HG03280 (cell line): ENCODE data around the gene TMED3.

Experiments used
- ATAC-seq: cut with Tn5 transposase; IDR thresholded peaks from one replicate; pipeline ENCODE4 v1.9.1; 2021; ENCODE audit warnings: mild to moderate bottlenecking, moderate library complexity; ENCODE audit not compliant: unreplicated experiment

Gene TMED3

GRCh38 chr15:79310985-79311900 is at the start of gene TMED3:
TSS of gene TMED3 (plus strand) at chr15:79311112. CDS start at chr15:79311250, 138 bp downstream.
- peak; percentile 93 for ATAC-seq

GRCh38 chr15:79261836-79262235 is 49.1 kb upstream of the TMED3 start:
- no peak for ATAC-seq

DNA sequence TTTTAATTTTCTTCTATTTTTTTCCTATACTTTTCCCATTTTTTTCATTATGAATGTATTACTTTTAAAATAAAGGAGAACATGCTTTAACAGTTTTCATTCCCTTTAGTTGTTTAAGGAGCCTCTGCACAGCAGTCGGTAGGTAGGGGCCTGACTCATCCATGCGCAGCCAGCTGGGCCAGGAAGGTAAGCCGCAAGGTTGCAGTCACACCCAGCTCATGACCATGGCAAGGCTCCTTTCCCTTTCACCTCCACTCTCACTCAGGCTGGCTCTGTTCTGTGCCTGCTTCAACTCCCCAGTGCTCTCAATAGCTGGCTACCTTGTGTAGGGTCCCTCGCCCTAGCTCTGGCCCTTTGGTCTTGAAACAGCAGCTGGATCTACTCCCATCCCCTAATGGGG is 45.7 kb upstream of the TMED3 start:
- no peak for ATAC-seq

DNA sequence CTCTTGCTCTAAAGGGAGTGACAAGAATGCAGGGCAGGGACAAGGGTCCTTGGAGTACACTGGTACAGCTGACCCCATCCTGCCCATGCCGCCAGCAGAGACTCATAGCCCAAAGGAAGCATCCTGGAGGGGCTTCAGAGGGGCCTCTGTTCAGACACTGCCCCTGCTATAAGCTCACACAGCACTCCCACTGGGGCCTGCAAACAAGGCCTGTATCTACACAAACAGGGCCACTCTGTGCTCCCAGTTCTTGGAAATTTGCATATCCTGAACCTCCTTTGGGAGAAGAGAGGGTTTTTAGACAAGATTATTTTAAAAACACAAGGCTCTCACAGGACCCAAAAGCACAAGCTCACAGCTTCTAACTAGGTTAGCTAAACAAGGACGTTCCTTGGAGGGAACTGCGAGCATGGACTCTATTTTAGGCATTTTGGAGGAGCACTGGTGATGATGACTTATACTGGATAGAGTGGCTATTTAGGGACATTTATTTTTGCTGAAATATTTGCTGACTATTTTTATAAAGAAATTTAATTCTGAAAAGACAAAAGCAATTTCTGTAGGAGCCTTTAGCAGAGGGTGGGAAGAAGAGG is 44.8 kb upstream of the TMED3 start:
- no peak for ATAC-seq

DNA sequence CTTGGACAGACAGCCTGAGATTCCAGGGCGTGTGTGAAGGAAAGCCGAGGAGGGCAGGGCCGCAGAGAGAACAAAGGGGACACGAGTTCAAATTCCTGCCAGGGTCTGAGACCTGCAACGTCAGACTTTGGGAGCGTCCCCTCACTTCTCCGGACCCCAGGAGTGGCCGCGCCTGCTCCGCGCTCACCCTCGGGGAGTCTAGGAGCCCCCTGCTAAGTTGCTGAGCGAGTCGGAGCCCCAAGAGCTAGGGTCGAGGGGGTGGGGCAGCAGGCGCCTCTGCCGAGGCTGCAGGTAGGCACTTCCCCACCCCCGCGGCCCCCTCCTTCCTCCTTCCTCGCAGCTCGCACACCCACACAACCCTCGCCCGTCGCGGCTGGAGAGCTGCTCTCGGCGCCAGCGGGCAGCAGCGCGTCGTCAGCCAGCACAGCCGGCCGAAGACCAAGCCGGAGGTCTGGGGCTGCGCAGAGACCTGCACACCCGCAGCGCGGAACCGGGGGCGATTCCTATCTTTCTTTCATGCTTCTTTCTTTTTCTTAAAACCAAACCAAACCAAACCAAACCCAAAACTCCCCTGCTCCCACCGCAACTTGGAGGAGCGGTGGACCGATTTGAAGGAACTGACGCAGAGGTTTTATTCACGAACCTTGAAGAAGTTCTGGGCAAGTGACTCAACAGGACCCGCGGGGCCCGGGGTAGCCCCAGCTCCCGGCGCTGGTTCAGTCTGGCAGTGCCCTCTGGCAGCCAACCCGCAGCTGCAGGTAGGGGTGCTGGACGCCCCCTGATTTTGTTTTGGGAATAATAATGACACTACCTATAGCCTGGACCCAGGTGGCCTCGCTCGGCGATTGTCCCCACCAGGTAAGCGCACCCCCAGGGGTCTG is 28.3 kb upstream of the TMED3 start, which contains the start of gene ANKRD34C:
Gene ANKRD34C (plus strand): TSS at position 352 of the 881 bp plus-strand sequence. CDS start 10,563 bp downstream, outside the sequence.
- no peak for ATAC-seq

DNA sequence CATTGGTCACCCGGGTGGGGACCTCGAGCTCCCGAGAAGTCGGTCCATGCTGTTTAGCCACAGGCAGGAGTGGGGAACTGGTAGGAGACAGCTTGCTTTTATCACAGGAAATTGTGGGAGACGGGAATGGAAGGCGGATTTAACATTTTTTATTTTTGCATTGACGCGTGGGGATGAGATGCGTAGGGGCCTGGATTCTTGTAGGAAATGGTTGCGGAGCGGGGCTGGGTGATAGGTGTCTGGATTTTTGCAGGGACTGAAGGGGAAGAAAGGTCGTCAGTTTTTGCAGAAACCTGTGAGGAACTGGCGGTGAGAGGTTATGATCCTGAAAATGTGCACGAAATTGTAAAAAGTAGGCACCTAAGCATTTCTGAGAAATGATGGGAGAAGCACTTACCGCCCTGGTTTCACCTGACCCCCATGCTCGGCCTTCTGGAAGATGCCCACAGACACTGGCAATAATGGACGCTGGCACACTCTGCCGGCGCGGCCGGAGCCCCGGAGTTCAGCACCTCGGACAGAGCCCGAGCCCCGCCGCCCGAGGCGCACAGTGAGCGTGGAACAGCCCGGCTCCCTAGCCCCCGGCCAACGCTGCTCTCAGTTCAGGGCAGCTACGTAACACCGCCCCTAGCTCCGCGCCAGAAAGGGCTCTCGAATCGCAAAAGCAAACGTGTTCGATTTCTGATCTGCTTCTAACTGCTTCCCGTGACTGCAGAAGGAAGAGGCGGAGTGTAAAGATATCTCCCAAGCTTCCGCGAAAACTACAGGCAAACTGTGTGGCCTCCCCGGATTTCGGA is 27.5 kb upstream of the TMED3 start:
- no peak for ATAC-seq

DNA sequence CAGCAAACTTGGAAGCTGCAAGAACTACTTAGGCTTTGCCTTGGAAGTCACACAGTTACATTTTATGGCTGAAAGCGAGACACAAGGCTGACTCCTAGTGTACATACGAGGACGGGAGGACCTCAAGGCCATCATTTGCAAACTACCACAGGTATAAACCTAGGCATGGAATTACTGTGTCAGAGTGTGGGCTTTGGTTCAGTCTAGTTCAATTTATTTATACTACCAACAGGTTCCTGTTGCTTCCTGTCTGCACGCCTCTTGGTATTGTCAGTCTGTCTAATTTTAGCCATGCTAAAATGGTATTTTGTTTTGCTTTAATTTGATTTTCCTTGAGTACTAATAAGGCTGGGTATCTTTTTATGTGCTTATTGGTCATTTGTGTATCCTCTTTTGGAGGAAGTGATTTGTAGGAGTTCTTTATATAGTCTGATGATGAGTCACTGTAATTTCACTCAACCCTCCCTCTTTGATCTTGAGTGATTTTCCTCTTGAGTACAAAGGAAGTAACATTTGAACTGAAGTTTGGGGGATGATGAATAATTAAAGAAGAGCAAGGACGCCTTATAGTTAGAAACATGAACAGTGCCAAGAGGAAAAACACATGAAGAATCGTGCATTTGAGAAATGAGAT is 20.2 kb upstream of the TMED3 start:
- no peak for ATAC-seq

GRCh38 chr15:79292011-79292410 is 18.9 kb upstream of the TMED3 start:
- ATAC-seq: no peak

DNA sequence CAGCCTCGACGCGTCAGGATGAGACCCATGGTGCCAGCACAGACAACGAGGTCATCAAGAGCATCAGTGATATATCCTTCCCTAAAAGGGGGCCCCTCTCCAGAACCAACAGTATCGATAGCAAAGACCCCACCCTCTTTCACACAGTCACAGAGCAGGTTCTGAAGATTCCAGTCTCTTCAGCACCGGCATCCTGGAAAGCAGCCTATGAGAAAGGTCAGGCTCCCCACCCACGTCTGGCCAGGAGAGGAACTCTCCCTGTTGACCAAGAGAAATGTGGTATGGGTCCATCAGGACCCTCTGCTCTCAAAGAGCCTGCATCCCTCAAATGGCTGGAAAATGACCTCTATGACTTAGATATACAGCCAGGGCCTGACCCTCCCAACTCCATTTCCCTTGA is 16.8 kb upstream of the TMED3 start:
- ATAC-seq: no peak

- ATAC-seq: no peak
Measured at GRCh38 chr15:79296583-79296982, 14.3 kb upstream of the TMED3 start.

- ATAC-seq: no peak
Measured at GRCh38 chr15:79299126-79299840, 11.6 kb upstream of the TMED3 start.

GRCh38 chr15:79299841-79300235 is 11.1 kb upstream of the TMED3 start:
- ATAC-seq: no peak

GRCh38 chr15:79307251-79307650 is 3.7 kb upstream of the TMED3 start:
- ATAC-seq: no peak

DNA sequence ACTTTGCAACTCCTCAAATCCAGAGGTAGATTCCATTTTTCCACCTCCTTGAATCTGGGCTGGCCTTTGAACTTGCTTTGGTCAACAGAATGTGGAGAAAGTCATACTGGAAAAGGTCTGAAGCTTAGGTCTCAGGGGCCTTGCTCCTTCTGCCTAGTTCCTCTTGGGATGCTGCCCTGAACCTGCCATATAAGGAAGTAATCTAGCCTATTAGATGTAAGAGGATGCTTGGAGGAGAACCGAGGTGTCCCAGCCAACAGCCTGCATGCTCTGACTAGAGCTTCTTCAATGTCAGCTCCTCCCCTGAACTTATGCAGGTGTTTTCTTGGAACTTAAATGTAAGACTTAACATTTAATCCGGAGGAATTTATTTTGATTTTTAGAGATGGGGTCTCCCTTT is 2.0 kb upstream of the TMED3 start:
- ATAC-seq: no peak

GRCh38 chr15:79310612-79310984 is 314 bp upstream of the TMED3 start:
- peak; percentile 31 for ATAC-seq

GRCh38 chr15:79311901-79312553 is 1.1 kb downstream of the TMED3 start:
- no peak for ATAC-seq

DNA sequence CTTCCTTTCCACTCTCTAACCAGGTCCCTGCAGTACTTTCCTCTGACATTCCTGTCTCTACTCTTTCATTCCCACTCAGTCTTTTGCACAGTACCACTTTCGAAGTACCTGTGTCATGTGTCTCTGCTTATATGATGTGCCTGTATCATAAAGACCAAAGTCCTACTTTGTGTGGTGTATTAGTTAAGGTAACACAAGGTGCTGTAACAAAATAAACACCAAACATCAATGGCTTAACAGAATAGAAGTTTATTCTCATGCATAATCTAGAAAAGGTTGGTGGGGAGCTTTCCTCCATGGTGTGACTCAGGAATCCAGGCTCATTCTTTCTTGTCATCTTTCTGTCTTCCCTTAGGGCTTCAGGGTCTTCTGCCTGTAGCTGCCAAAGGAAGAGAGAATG is 3.3 kb downstream of the TMED3 start:
- ATAC-seq: no peak

GRCh38 chr15:79314811-79315210 is 3.9 kb downstream of the TMED3 start:
- no peak for ATAC-seq
